ENCODE data around the gene F2RL3.

Gene F2RL3

GRCh38 chr19:16888629-16889365 is at the start of gene F2RL3:
F2RL3 (plus strand) TSS chr19:16888999; CDS start chr19:16889190, 191 bp downstream.
- in situ Hi-C loops (cut with HindIII; ENCODE audit: low pct_ligation_motif_present, low pct_unique_long_range_greater_than_20kb, low sequenced_read_pairs), result no loop called here
- DNase-seq, result no peak

- no peak for DNase-seq
- in situ Hi-C loops (cut with HindIII; ENCODE audit: low pct_ligation_motif_present, low pct_unique_long_range_greater_than_20kb, low sequenced_read_pairs), result no loop called here
Observed at GRCh38 chr19:16841391-16841926, 47.3 kb upstream of the F2RL3 start.

GRCh38 chr19:16846901-16847300 is 41.9 kb upstream of the F2RL3 start:
- in situ Hi-C loops (cut with HindIII; ENCODE audit: low pct_ligation_motif_present, low pct_unique_long_range_greater_than_20kb, low sequenced_read_pairs), result no loop called here
- no peak for DNase-seq

GRCh38 chr19:16847430-16847829 is 41.4 kb upstream of the F2RL3 start:
- in situ Hi-C loops (cut with HindIII; ENCODE audit: low pct_ligation_motif_present, low pct_unique_long_range_greater_than_20kb, low sequenced_read_pairs), result no loop called here
- no peak for DNase-seq

- peak; percentile 6 for DNase-seq
- in situ Hi-C loops (cut with HindIII; ENCODE audit: low pct_ligation_motif_present, low pct_unique_long_range_greater_than_20kb, low sequenced_read_pairs), result no loop called here
Observed at GRCh38 chr19:16849168-16849567, 39.6 kb upstream of the F2RL3 start.

- in situ Hi-C loops (cut with HindIII; ENCODE audit: low pct_ligation_motif_present, low pct_unique_long_range_greater_than_20kb, low sequenced_read_pairs), result no loop called here
- no peak for DNase-seq
Observed at GRCh38 chr19:16850133-16850532, 38.7 kb upstream of the F2RL3 start.

GRCh38 chr19:16851031-16851712 is 37.6 kb upstream of the F2RL3 start:
- in situ Hi-C loops (cut with HindIII; ENCODE audit: low pct_ligation_motif_present, low pct_unique_long_range_greater_than_20kb, low sequenced_read_pairs), result no loop called here
- DNase-seq, result peak; percentile 82

GRCh38 chr19:16853066-16853465 is 35.7 kb upstream of the F2RL3 start:
- in situ Hi-C loops (cut with HindIII; ENCODE audit: low pct_ligation_motif_present, low pct_unique_long_range_greater_than_20kb, low sequenced_read_pairs), result no loop called here
- DNase-seq, result no peak

GRCh38 chr19:16856091-16856490 is 32.7 kb upstream of the F2RL3 start:
- no peak for DNase-seq
- in situ Hi-C loops (cut with HindIII; ENCODE audit: low pct_ligation_motif_present, low pct_unique_long_range_greater_than_20kb, low sequenced_read_pairs), result no loop called here

- in situ Hi-C loops (cut with HindIII; ENCODE audit: low pct_ligation_motif_present, low pct_unique_long_range_greater_than_20kb, low sequenced_read_pairs), result no loop called here
- no peak for DNase-seq
Observed at GRCh38 chr19:16859626-16860025, 29.2 kb upstream of the F2RL3 start.

GRCh38 chr19:16860118-16860517 is 28.7 kb upstream of the F2RL3 start:
- DNase-seq, result no peak
- in situ Hi-C loops (cut with HindIII; ENCODE audit: low pct_ligation_motif_present, low pct_unique_long_range_greater_than_20kb, low sequenced_read_pairs), result no loop called here

- no peak for DNase-seq
- in situ Hi-C loops (cut with HindIII; ENCODE audit: low pct_ligation_motif_present, low pct_unique_long_range_greater_than_20kb, low sequenced_read_pairs), result no loop called here
Observed at GRCh38 chr19:16861011-16861410, 27.8 kb upstream of the F2RL3 start.

- in situ Hi-C loops (cut with HindIII; ENCODE audit: low pct_ligation_motif_present, low pct_unique_long_range_greater_than_20kb, low sequenced_read_pairs), result no loop called here
- DNase-seq, result no peak
Observed at GRCh38 chr19:16861834-16862233, 27.0 kb upstream of the F2RL3 start.

GRCh38 chr19:16862826-16863415 is 25.9 kb upstream of the F2RL3 start:
- in situ Hi-C loops (cut with HindIII; ENCODE audit: low pct_ligation_motif_present, low pct_unique_long_range_greater_than_20kb, low sequenced_read_pairs), result no loop called here
- DNase-seq, result no peak

- no peak for DNase-seq
- in situ Hi-C loops (cut with HindIII; ENCODE audit: low pct_ligation_motif_present, low pct_unique_long_range_greater_than_20kb, low sequenced_read_pairs), result no loop called here
Observed at GRCh38 chr19:16867211-16867610, 21.6 kb upstream of the F2RL3 start.

GRCh38 chr19:16868423-16869130 is 20.2 kb upstream of the F2RL3 start:
- DNase-seq, result no peak
- in situ Hi-C loops (cut with HindIII; ENCODE audit: low pct_ligation_motif_present, low pct_unique_long_range_greater_than_20kb, low sequenced_read_pairs), result no loop called here

GRCh38 chr19:16869331-16869972 is 19.3 kb upstream of the F2RL3 start:
- in situ Hi-C loops (cut with HindIII; ENCODE audit: low pct_ligation_motif_present, low pct_unique_long_range_greater_than_20kb, low sequenced_read_pairs), result no loop called here
- no peak for DNase-seq

GRCh38 chr19:16871871-16872270 is 16.9 kb upstream of the F2RL3 start:
- DNase-seq, result no peak
- in situ Hi-C loops (cut with HindIII; ENCODE audit: low pct_ligation_motif_present, low pct_unique_long_range_greater_than_20kb, low sequenced_read_pairs), result no loop called here

All from ACHN (cell line).